Activated CD8-positive, alpha-beta memory T cell treated with anti-CD3 and anti-CD28 coated beads for 1 hour (primary cell): ENCODE measurements around the gene KLHL24.
A peak's percentile ranks its signal among the peaks of the same experiment; 100 is the strongest.
"Not testable (repeated sequence)": the region's sequence is repeated elsewhere in the genome, so short reads cannot be mapped to it uniquely, and the experiment has no call there.

Experiments
- DNase-seq, 2 donors: peaks; one replicate each; pipeline ENCODE4 v3.0.0-alpha.2; 2020; ENCODE audit warnings: low read depth in 1 of 2; ENCODE audit errors: extremely low read depth in 1 of 2

KLHL24 gene

GRCh38 chr3:183634707-183635106 is 716 bp upstream of the KLHL24 start:
- DNase-seq, result no peak

GRCh38 chr3:183635107-183635430 is 354 bp upstream of the KLHL24 start:
- peak in 1 of 2 donors; percentile 1 for DNase-seq

GRCh38 chr3:183636221-183637105 is 1.0 kb downstream of the KLHL24 start:
- peak; percentile 74 to 78 for DNase-seq

- DNase-seq, result no peak
Measured at GRCh38 chr3:183637106-183637486, 1.7 kb downstream of the KLHL24 start.

- DNase-seq, result not testable (repeated sequence)
Measured at GRCh38 chr3:183637633-183638032, 2.2 kb downstream of the KLHL24 start.

- no peak for DNase-seq
Measured at GRCh38 chr3:183638101-183638852, 2.9 kb downstream of the KLHL24 start.

GRCh38 chr3:183640635-183641034 is 5.2 kb downstream of the KLHL24 start:
- DNase-seq, result not testable (repeated sequence)

- no peak for DNase-seq
Measured at GRCh38 chr3:183641882-183642281, 6.5 kb downstream of the KLHL24 start.

- no peak for DNase-seq
Measured at GRCh38 chr3:183644244-183644643, 8.8 kb downstream of the KLHL24 start.

GRCh38 chr3:183645254-183645653 is 9.8 kb downstream of the KLHL24 start:
- no peak for DNase-seq

- DNase-seq, result no peak
Measured at GRCh38 chr3:183650554-183650953, 15.1 kb downstream of the KLHL24 start.

GRCh38 chr3:183653209-183654064 is 18.0 kb downstream of the KLHL24 start:
- DNase-seq, result no peak

- DNase-seq, result no peak
Measured at GRCh38 chr3:183654727-183655126, 19.3 kb downstream of the KLHL24 start.

- DNase-seq, result no peak
Measured at GRCh38 chr3:183662099-183662498, 26.7 kb downstream of the KLHL24 start.

GRCh38 chr3:183664913-183665381 is 29.5 kb downstream of the KLHL24 start:
- DNase-seq, result no peak

GRCh38 chr3:183680061-183680460 is 44.6 kb downstream of the KLHL24 start:
- DNase-seq, result no peak

- no peak for DNase-seq
Measured at GRCh38 chr3:183687705-183688104, 52.3 kb downstream of the KLHL24 start.

GRCh38 chr3:183688874-183689273 is 53.5 kb downstream of the KLHL24 start:
- DNase-seq, result no peak

- DNase-seq, result not testable (repeated sequence)
Measured at GRCh38 chr3:183689621-183690020, 54.2 kb downstream of the KLHL24 start.

GRCh38 chr3:183690402-183690995 is 55.1 kb downstream of the KLHL24 start:
- DNase-seq, result no peak

- DNase-seq, result no peak
Measured at GRCh38 chr3:183692436-183692835, 57.0 kb downstream of the KLHL24 start.
